ENCODE results near the gene SMARCAL1. TPM values are rescaled to one million over a fixed set of nuclear protein-coding genes. Genes with fewer than 3 reads are reported as not detected.

The SMARCAL1 gene
- total and polyA plus RNA-seq, 2 experiments from 2014 or later: 10.3 to 17.2 TPM

GRCh38 chr2:216482640-216483039 lies 70.4 kb downstream of the SMARCAL1 start:
- no peaks in the 10 kb centered on the region for H3K9me2 ChIP-seq (ENCODE audit: insufficient read depth)
- H3K36me3 Mint-ChIP-seq (ENCODE audit: low read depth): peaks cover 4% of the 10 kb centered on the region; the same call in 1 of the 3 replicates
- no peak for ATAC-seq

GRCh38 chr2:216485237-216485636 lies 73.0 kb downstream of the SMARCAL1 start:
- Mint-ChIP-seq H3K4me3 (no peak overlapping the region), H3K27ac (no peak overlapping the region), H3K36me3 (ENCODE audit: low read depth) (peaks cover 4% of the 10 kb centered on the region; the same call in 1 of the 3 replicates), H3K9me3 (no peaks in the 10 kb centered on the region), H3K4me1 (no peaks in the 10 kb centered on the region), H3K27me3 (ENCODE audit: insufficient read depth, low read depth, poor library complexity) (no peaks in the 10 kb centered on the region)
- Histone ChIP-seq H3K4me1 (ENCODE audit: insufficient read depth) (no peaks in the 10 kb centered on the region), H3K9me2 (ENCODE audit: insufficient read depth) (no peaks in the 10 kb centered on the region), H3K79me2 (replicated peaks; ENCODE audit: insufficient read depth) (no peaks in the 10 kb centered on the region), H3K4me2 (no peak overlapping the region), H4K20me1 (replicated peaks; ENCODE audit: insufficient read depth) (0 out of 2 replicates have a peak, but pooled peaks cover 4% of the 10 kb centered on the region), H3K27me3 (ENCODE audit: insufficient read depth) (no peaks in the 10 kb centered on the region), H2AFZ (no peak overlapping the region), H3K27ac (ENCODE audit: low read depth) (no peak overlapping the region), H3K4me3 (no peak overlapping the region), H3F3A (replicated peaks; ENCODE audit: low read depth) (no peaks in the 10 kb centered on the region), H3K36me3 (ENCODE audit: insufficient read depth) (0 out of 2 replicates have a peak, but pooled peaks cover 3% of the 10 kb centered on the region)
- no peak for ATAC-seq
- no peak for DNase-seq (ENCODE audit: low spot score)
- TF ChIP-seq STAT1 (IDR thresholded peaks at IDR 0.05; ENCODE audit: unreplicated experiment) (no peak), ZNF331 (CRISPR knock-in tag; IDR thresholded peaks at IDR 0.05; ENCODE audit: low read depth) (no peak), ETS1 (IDR thresholded peaks at IDR 0.05) (no peak), NANOG (IDR thresholded peaks at IDR 0.05; ENCODE audit: borderline replicate concordance) (no peak), EZH2 (IDR thresholded peaks at IDR 0.05; ENCODE audit: low read depth, unreplicated experiment) (no peak), POLR2AphosphoS5 (IDR thresholded peaks at IDR 0.05; ENCODE audit: low read depth) (no peak), CREB1 (CRISPR knock-in tag; IDR thresholded peaks at IDR 0.05; ENCODE audit: low read depth) (no peak), EZH2phosphoT487 (IDR thresholded peaks at IDR 0.05; ENCODE audit: unreplicated experiment) (no peak), ZNF114 (CRISPR knock-in tag; IDR thresholded peaks at IDR 0.05) (no peak), REST (IDR thresholded peaks at IDR 0.05; ENCODE audit: unreplicated experiment) (no peak)

More at GRCh38 chr2:216482640-216483039, 70.4 kb downstream of the SMARCAL1 start:
- Mint-ChIP-seq H3K27me3 (ENCODE audit: insufficient read depth, low read depth, poor library complexity) (no peaks in the 10 kb centered on the region), H3K9me3 (no peaks in the 10 kb centered on the region), H3K27ac (no peak overlapping the region), H3K4me1 (peaks cover 9% of the 10 kb centered on the region), H3K4me3 (no peak overlapping the region)
- H3K4me2 ChIP-seq: no peak overlapping the region
- no peaks in the 10 kb centered on the region for H3K79me2 ChIP-seq (replicated peaks; ENCODE audit: insufficient read depth)
- TF ChIP-seq CTCF (conservative IDR thresholded peaks at IDR 0.05; ENCODE audit: low read depth in 2 of 2) (no peak), NANOG (IDR thresholded peaks at IDR 0.05; ENCODE audit: borderline replicate concordance) (no peak), EZH2 (IDR thresholded peaks at IDR 0.05; ENCODE audit: low read depth, unreplicated experiment) (no peak), ETS1 (IDR thresholded peaks at IDR 0.05) (no peak), CREB1 (CRISPR knock-in tag; IDR thresholded peaks at IDR 0.05; ENCODE audit: low read depth) (no peak)
- 0 out of 2 replicates have a peak, but pooled peaks cover 4% of the 10 kb centered on the region for H4K20me1 ChIP-seq (replicated peaks; ENCODE audit: insufficient read depth)
- H3K4me3 ChIP-seq: no peak overlapping the region
- no peak overlapping the region for H2AFZ ChIP-seq
- 0 out of 2 replicates have a peak, but pooled peaks cover 3% of the 10 kb centered on the region for H3K36me3 ChIP-seq (ENCODE audit: insufficient read depth)
- peaks cover 6% of the 10 kb centered on the region; the same call in 1 of the 2 replicates for H3K4me1 ChIP-seq (ENCODE audit: insufficient read depth)
- DNase-seq (ENCODE audit: low spot score): no peak
- no peaks in the 10 kb centered on the region for H3K27me3 ChIP-seq (ENCODE audit: insufficient read depth)
- H3F3A ChIP-seq (replicated peaks; ENCODE audit: low read depth): no peaks in the 10 kb centered on the region
- H3K27ac ChIP-seq (ENCODE audit: low read depth): no peak overlapping the region

Measured in GM23338 (cell line).